ENCODE results near the gene APOBEC4. TPM values are rescaled to one million over a fixed set of nuclear protein-coding genes. Genes with fewer than 3 reads are reported as not detected.

APOBEC4 gene
- total RNA-seq, 1 experiment from 2014 or later: not detected

GRCh38 chr1:183612407-183612806, 40.7 kb downstream of the APOBEC4 start:
- POLR2A ChIA-PET: no interaction called here
- intact Hi-C loops (cut with micrococcal nuclease; ENCODE audit: unreplicated experiment): no loop called here
- Histone ChIP-seq H3K9me3 (no peaks in the 10 kb centered on the region), H3K4me3 (ENCODE audit: low read depth, low read length) (no peak overlapping the region), H3K27me3 (replicated peaks; ENCODE audit: control insufficient read depth, insufficient read depth, low read length) (no peaks in the 10 kb centered on the region), H3K4me1 (no peaks in the 10 kb centered on the region), H3K36me3 (ENCODE audit: control insufficient read depth, insufficient read depth, low read length) (no peaks in the 10 kb centered on the region)
- no peak for TF ChIP-seq CTCF (IDR thresholded peaks at IDR 0.05; ENCODE audit: insufficient read depth in 1 of 2, low read depth in 1 of 2, low read length in 1 of 2, severe bottlenecking in 1 of 2, unreplicated experiment in 1 of 2)
- no TSS peak for BruUV-seq (replicated peaks)
- H3K4me3 Mint-ChIP-seq (ENCODE audit: unreplicated experiment): no peak overlapping the region
- DNase-seq: no peak
- H3K9me3 Mint-ChIP-seq (ENCODE audit: unreplicated experiment): no peaks in the 10 kb centered on the region
- H3K36me3 Mint-ChIP-seq (ENCODE audit: insufficient read depth, unreplicated experiment): no peaks in the 10 kb centered on the region
- no peak overlapping the region for H3K27ac Mint-ChIP-seq (ENCODE audit: unreplicated experiment)
- peaks cover 8% of the 10 kb centered on the region for H3K4me1 Mint-ChIP-seq (ENCODE audit: low read depth, unreplicated experiment)
- CTCF ChIA-PET: no interaction called here
- H3K27me3 Mint-ChIP-seq (ENCODE audit: insufficient read depth, unreplicated experiment): no peaks in the 10 kb centered on the region

- ChIA-PET CTCF (no interaction called here), POLR2A (no interaction called here)
- no peak overlapping the region for H3K4me3 Mint-ChIP-seq (ENCODE audit: unreplicated experiment)
- no TSS peak for BruUV-seq (replicated peaks)
- DNase-seq: no peak
- H3K36me3 ChIP-seq (ENCODE audit: control insufficient read depth, insufficient read depth, low read length): no peaks in the 10 kb centered on the region
- no peaks in the 10 kb centered on the region for H3K4me1 Mint-ChIP-seq (ENCODE audit: low read depth, unreplicated experiment)
- H3K4me1 ChIP-seq: no peaks in the 10 kb centered on the region
- H3K36me3 Mint-ChIP-seq (ENCODE audit: insufficient read depth, unreplicated experiment): no peaks in the 10 kb centered on the region
- intact Hi-C loops (cut with micrococcal nuclease; ENCODE audit: unreplicated experiment): no loop called here
- H3K9me3 Mint-ChIP-seq (ENCODE audit: unreplicated experiment): no peaks in the 10 kb centered on the region
- H3K27me3 Mint-ChIP-seq (ENCODE audit: insufficient read depth, unreplicated experiment): no peaks in the 10 kb centered on the region
- H3K27ac Mint-ChIP-seq (ENCODE audit: unreplicated experiment): no peak overlapping the region
- no peaks in the 10 kb centered on the region for H3K27me3 ChIP-seq (replicated peaks; ENCODE audit: control insufficient read depth, insufficient read depth, low read length)
- no peak for TF ChIP-seq CTCF (IDR thresholded peaks at IDR 0.05; ENCODE audit: insufficient read depth in 1 of 2, low read depth in 1 of 2, low read length in 1 of 2, severe bottlenecking in 1 of 2, unreplicated experiment in 1 of 2)
- H3K4me3 ChIP-seq (ENCODE audit: low read depth, low read length): no peak overlapping the region
- H3K9me3 ChIP-seq: no peaks in the 10 kb centered on the region
Observed at GRCh38 chr1:183611021-183611420, 42.1 kb downstream of the APOBEC4 start.

GRCh38 chr1:183609759-183610452, 43.2 kb downstream of the APOBEC4 start:
- Histone ChIP-seq H3K4me3 (ENCODE audit: low read depth, low read length) (no peak overlapping the region), H3K4me1 (no peaks in the 10 kb centered on the region), H3K9me3 (no peaks in the 10 kb centered on the region), H3K27me3 (replicated peaks; ENCODE audit: control insufficient read depth, insufficient read depth, low read length) (no peaks in the 10 kb centered on the region), H3K36me3 (ENCODE audit: control insufficient read depth, insufficient read depth, low read length) (no peaks in the 10 kb centered on the region)
- no peak for DNase-seq
- ChIA-PET POLR2A (no interaction called here), CTCF (interaction anchor here (0.5 to 1.8 kb wide), 10 partner anchors 12 to 329 kb away, joined by 3 to 16 read pairs (median 5); no protein-coding TSS in a partner anchor)
- no peak for TF ChIP-seq CTCF (IDR thresholded peaks at IDR 0.05; ENCODE audit: insufficient read depth in 1 of 2, low read depth in 1 of 2, low read length in 1 of 2, severe bottlenecking in 1 of 2, unreplicated experiment in 1 of 2)
- no peaks in the 10 kb centered on the region for H3K27me3 Mint-ChIP-seq (ENCODE audit: insufficient read depth, unreplicated experiment)
- H3K36me3 Mint-ChIP-seq (ENCODE audit: insufficient read depth, unreplicated experiment): no peaks in the 10 kb centered on the region
- BruUV-seq (replicated peaks): no TSS peak
- H3K4me3 Mint-ChIP-seq (ENCODE audit: unreplicated experiment): no peak overlapping the region
- intact Hi-C loops (cut with micrococcal nuclease; ENCODE audit: unreplicated experiment): loop anchor here (1.0 kb wide), 3 partner anchors 13 to 306 kb away; no protein-coding TSS in a partner anchor
- H3K9me3 Mint-ChIP-seq (ENCODE audit: unreplicated experiment): no peaks in the 10 kb centered on the region
- H3K27ac Mint-ChIP-seq (ENCODE audit: unreplicated experiment): no peak overlapping the region
- H3K4me1 Mint-ChIP-seq (ENCODE audit: low read depth, unreplicated experiment): no peaks in the 10 kb centered on the region
